Subcutaneous adipose tissue (tissue), 4 donors: ENCODE measurements around the gene TGFBR3L. TPM values are rescaled to one million over a fixed set of nuclear protein-coding genes. Genes with fewer than 3 reads are reported as not detected.

Experiments used
- total RNA-seq, 4 donors: library from RNA; depleted of rRNA; stranded (reverse); fragments of >200 nt; gene quantifications; one replicate each; pipeline ENCODE4 v1.1.0, GENCODE V29; 2016
- TF ChIP-seq, protein P1 (sequence below): fragments of 450-650 bp; IDR thresholded peaks from one replicate; pipeline ENCODE4 v1.5.1; 2016; ENCODE audit warnings: low read depth, mild to moderate bottlenecking, control low read depth, antibody characterized with exemption, moderate library complexity

TGFBR3L gene
- total RNA-seq, 4 donors from 2014 or later = not detected

DNA sequence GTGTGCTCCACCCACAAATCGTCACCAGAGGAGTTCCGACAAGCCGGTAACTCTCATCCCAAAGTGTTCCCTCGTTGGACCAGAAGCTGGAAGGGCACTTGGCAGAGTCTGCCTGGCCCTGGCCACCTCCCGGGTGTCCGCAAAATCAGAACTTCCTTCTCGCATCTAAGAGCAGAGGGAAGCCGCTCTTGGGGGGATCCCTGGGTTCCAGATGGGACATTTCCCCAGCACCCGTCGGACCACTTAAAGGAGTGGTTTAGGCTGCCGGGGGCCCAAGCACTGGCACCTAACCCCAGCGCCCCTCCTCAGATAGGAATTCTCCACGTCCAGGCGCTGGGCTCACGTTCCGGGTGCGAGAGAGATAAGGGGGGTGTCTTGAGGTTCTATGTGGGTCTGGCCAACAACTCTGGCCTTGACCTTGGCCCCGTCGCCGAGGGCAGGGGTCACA, 11.8 kb upstream of the TGFBR3L start:
- TF ChIP-seq, protein P1, sequence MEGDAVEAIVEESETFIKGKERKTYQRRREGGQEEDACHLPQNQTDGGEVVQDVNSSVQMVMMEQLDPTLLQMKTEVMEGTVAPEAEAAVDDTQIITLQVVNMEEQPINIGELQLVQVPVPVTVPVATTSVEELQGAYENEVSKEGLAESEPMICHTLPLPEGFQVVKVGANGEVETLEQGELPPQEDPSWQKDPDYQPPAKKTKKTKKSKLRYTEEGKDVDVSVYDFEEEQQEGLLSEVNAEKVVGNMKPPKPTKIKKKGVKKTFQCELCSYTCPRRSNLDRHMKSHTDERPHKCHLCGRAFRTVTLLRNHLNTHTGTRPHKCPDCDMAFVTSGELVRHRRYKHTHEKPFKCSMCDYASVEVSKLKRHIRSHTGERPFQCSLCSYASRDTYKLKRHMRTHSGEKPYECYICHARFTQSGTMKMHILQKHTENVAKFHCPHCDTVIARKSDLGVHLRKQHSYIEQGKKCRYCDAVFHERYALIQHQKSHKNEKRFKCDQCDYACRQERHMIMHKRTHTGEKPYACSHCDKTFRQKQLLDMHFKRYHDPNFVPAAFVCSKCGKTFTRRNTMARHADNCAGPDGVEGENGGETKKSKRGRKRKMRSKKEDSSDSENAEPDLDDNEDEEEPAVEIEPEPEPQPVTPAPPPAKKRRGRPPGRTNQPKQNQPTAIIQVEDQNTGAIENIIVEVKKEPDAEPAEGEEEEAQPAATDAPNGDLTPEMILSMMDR = no peak

DNA sequence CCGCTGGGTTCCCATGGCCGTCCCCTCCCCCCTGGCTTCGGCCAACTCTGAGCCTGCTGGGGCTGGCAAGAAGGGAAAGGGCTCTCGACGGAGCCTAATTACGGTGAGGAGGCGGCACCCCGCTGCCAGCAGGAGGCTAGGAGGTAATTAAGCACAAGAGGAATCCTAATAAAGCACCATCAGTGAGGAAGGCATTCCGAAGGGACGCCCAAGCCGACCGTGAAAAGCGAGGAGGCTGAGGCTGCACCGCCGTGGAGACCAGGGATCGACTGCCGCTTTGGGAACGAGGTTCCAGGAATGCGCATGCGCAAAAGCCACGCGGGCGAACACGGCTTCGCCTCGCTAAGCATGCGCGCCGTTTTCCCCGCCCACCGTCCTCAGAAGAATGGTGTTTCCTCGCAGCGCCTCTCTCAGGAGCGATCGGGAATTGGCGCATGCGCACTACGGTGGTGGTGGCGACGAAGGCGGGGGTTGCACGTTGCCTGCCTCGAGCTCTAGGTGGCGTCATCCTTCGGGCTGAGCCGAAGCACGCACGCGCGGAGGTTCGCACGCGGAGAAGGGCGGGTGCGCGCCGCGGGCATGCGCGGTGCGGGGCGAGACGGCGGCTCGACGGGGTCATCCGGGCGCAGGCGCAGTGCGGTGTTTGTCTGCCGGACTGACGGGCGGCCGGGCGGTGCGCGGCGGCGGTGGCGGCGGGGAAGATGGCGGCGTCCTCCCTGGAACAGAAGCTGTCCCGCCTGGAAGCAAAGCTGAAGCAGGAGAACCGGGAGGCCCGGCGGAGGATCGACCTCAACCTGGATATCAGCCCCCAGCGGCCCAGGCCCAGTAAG, 11.2 kb upstream of the TGFBR3L start, which contains the start of gene MAP2K7:
TSS of gene MAP2K7 (plus strand) at position 634 of the 830 bp plus-strand sequence. CDS start at position 702, 68 bp downstream.
- TF ChIP-seq, protein P1 = no peak

DNA sequence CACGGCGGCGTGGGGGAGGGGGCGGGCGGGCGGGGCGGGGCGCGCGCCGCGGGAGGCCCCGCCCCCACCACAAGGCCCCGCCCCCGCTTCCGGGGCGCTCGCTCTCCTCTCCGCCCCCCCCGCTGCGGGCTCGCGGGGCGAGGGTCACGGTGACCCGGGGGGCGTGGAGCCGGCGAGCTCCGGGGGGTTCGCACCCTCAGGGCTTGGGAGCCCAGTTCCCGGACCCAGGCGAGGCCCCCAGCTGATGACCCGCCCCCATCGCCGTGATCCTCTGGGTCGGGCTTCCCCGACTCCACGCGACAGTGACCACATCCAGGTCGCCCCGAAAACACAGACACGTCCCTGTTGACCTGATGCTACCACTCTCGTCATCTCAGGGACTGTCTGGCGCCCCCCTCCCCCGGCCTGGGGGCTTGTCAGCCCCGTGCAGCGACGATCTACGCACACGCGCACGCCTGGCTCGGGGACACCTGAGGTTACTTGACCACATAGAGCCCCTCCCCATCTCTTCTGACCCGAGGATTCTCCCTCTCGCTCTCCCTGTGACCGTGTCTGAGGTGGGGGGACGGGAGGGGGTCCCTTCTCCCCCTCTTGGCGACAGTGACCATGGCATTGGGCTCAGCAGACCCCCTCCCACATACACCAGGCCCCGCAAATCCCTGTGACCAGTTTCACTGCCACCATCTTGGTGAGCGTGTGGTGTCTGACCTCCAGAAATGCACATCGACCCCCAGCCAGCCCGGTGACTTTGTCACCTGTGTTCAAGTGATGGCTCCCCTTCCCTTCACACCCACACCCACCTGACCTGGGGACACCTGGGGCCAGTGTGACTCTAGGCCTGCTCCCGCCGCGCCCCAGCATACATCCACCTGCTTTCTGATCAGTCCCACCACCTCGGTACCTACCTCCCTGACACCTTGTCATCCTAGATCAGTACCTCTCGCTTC, 10.3 kb upstream of the TGFBR3L start:
- TF ChIP-seq, protein P1 = no peak

DNA sequence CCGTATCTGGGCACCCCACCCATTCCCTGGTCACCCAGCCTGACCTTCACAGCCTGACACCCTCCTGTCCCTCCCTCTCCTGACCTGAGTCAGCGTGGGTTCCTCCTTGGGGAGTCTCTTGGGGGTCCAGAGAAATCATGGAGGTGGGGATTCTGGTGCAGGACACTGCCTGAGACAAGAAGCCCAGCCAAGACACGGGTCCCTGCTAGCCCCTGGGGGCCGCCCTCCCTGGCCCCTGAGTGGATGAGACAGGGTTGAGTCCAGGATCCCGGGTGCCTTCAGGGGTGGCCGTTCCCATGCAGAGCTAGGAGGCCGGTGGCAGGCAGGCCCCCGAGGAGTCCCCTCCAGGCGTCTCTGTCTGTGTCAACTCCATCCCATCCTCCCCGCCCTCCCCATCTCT, 9.4 kb upstream of the TGFBR3L start:
- TF ChIP-seq, protein P1 = no peak

DNA sequence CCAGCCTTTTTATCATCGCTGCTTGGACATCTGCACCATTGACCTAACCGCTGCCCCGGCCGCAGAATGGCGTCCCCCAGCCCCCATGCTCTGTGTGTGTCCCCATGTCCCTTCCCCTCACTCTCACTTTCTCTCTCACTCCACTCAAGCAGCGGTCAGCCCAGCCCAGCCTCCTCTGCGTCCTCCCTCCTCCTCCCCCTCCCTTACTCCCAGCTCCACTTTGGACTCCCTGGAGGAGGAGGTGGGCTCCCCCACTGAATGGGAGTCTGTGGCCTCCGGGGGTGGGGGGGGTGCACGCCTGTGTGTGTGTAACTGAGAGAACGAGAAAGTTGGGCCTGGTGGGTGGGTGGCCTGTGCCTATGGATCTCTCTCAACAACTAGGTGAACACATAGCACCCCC, 8.8 kb upstream of the TGFBR3L start:
- TF ChIP-seq, protein P1 = no peak

DNA sequence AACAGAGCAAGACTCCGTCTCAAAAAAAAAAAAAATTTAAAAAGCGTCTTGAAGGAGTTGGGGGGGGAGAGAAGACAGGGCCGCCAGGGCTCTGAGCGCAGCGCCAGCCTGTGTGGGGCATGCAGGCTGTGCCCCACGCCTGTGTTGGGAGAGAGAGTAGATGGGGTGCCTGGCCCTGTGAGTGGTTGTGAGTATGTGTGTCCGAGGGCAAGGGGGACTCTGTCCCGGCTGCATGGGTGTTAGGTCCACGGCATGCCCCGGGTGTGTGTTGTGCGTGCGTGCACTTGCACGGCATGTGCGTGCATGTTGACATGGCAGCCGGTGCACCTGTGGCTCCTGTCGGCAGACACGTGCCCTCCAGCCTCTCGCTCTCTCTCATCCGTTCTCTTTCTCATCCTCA, 7.5 kb upstream of the TGFBR3L start:
- TF ChIP-seq, protein P1 = no peak

DNA sequence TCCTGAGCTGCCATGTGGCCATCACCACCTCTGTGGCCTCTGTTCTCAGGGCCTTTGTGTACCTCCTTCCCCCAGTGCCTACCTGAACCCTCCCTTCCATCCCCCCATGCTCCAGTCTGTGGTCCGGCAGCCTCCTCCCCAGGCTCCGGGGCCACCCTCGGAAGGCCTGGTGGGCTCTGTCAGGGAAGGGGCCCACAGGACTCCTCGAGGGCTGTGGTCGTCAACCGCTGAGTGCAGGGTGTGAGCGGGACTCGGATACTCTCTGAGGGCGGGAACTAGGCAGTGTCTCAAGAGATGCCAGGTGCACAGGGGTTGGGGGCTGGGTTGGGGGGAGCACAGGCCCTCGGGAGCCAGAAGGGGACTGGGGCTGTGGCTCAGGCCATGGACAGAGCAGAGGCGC, 7.1 kb upstream of the TGFBR3L start:
- TF ChIP-seq, protein P1 = no peak
